Sciatic nerve (tissue), 2 donors: ENCODE data around the gene COL20A1. TPM values are rescaled to one million over a fixed set of nuclear protein-coding genes. Genes with fewer than 3 reads are reported as not detected.

Source experiments
- ATAC-seq: fragments of 200-7000 bp; cut with Tn5 transposase; one replicate; pipeline ENCODE4 v1.9.1; 2020; ENCODE audit warnings: mild to moderate bottlenecking, moderate library complexity
- DNase-seq: peaks from one replicate; pipeline ENCODE4 v3.0.0-alpha.2; 2020; ENCODE audit warnings: low spot score
- intact Hi-C: fragments of 100-400 bp; cut with DNase I; formaldehyde crosslinking; loops from one replicate; pipeline ENCODE4 v1.14.2; 2022
- total RNA-seq: library from RNA; stranded (reverse); fragmentation: NEBNext Ultra II Directional; extraction: Animal tissue kit (Norgen Biotek cat#: 25700); gene quantifications from one replicate; pipeline ENCODE4 v1.2.1, GENCODE V29; 2021
- donor health status: DM: no; HTN: no; CAD: no.
- donor health status: DM: no; HTN: no; CAD: no.

COL20A1 gene
- total RNA-seq, 1 donor from 2014 or later = 0.22 TPM

DNA sequence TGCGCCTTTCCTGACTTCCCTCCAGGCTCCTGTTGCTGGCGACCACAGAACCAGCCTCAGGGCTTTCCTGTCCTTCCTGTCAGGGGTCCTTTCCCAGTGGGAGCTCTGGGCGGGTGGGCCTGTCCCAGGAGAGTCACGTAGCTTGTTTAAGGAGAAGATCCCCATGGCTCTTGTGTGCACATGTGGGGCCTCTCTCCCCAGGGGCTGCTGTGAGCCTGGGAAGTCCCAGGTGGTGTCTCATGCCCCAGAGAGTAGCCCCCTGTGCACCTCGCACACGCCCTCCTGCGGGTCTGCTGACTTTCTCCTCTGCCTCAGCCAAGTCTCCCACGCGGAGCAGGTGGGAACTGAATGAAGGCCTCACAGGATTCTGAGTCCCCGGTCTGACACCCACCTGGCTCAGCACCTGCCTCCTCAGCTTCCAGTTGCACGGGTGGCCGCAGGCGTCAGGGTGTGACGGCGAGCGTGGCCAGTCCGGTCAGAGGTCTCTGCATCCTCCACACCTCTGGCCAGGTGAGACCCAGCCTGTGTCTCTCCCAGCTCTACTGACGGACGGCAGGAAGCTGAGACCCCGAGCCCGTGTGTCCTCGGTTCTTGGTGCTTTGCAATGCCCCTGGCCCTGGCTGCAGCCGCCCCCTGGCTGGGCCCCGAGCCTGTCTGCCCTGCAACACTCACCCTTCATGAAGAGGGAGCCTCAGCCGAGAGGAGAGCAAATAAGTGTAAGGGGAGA lies 33.1 kb upstream of the COL20A1 start:
- intact Hi-C loops = no loop called here
- DNase-seq (no peak), ATAC-seq (no peak)

DNA sequence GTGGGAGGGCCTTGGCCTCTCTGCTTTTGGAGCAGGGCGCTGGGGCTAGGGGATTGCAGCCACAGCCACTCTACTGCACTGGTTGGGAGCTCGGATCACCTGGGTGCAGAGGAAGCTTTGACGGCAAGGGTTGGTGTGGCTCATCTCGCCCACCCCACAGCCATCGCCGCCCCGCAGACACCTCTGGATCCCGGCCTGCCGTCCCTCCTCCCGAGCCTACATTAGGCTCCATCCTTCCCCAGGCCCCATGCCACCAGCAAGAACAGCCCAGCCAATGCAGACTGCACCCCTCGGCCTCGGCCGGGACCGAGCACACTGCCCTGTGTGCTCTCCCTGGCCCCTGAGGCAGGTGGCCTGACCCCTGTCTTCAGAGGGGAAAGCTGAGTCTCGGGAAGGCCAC lies 32.5 kb upstream of the COL20A1 start:
- DNase-seq (no peak), ATAC-seq (no peak)
- intact Hi-C loops = no loop called here

DNA sequence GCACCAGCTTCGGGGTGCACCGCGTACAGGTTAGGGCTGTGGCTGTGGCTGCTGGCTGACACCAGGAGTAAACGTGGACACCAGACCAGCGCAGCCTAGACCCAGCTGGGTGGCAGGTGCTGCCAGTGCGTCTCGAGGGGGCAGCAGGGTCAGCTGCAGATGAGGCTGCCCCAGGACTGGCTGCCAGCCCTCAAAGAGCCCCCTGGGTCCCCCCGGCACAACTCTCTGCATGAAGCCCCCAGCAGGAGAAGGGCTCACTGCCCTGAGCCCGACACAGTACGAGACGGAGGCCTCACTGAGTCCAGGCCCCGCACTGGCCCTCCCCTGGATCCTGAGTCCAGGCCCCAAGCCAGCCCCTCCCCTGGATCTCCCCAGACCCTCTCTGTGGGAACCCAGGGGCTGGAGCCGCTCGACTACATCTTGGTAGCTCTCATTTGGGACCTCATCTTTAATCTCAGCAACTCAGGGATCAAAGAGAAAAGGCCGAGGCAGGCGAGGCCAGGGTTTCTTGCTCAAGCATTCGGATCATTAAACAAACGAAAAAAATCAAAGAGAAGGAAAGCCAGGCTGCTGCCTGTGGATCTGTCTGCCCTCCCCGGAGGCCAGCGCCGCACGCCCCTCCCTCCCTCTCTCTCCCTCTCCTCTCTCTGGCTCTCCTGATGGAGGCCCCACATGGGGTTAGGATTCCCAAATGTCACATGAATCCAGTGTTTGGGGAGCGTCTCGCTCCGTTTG lies 31.8 kb upstream of the COL20A1 start:
- ATAC-seq = no peak

DNA sequence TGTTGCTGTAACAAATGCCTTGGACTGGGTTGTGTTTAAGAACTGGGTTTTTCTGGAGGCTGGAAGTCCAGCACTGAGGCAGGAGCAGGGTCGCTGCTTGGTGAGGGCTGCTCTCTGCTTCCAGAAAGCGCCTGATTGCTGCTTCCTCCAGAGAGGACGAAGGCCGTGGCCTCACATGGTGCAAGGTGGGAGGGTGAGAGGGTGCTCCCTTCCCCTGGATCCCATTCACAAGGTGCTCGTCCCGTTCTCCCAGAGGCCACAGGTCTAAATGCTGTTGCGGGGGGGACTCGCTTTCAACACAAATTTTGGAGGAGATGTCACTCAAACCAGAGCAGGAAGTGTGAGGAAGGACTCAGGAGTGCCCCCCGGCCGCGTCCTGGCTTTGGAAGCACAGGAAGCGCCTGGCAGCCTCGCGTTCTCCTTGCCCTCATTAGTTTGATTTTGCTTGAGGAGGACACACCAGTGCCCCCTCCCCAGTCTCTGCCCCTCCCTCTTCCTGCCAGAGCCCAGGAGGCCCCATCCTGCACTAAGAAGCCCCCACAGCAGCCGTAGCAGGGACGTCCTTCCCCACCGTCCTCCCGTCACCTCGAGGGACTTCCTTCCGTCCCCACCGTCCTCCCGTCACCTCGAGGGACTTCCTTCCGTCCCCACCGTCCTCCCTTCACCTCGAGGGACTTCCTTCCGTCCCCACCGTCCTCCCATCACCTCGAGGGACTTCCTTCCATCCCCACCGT lies 31.0 kb upstream of the COL20A1 start:
- intact Hi-C loops = no loop called here
- ATAC-seq = no peak
- no peak for DNase-seq

More for the DNA sequence above, 31.8 kb upstream of the COL20A1 start:
- intact Hi-C loops = no loop called here
- no peak for DNase-seq

DNA sequence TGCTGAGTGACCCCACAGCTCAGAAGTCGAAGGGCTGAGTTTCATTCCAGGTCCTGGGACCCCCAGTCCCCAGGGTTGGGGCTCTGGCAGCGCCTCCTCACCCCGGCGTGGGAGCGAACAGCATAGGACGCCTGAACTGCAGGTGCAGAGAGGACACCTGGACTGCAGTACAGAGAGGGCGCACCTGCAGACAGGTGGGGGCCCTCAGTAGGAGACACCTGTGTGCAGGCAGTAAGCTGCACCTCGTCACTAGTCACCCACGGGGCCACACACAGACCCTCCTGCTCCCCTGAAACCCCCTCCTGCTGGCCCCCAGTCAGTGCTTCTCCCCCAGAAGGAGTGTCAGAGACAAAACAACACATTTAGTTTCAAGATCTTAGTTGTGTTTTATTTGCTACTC lies 30.1 kb upstream of the COL20A1 start:
- ATAC-seq (no peak), DNase-seq (no peak)
- intact Hi-C loops = no loop called here

DNA sequence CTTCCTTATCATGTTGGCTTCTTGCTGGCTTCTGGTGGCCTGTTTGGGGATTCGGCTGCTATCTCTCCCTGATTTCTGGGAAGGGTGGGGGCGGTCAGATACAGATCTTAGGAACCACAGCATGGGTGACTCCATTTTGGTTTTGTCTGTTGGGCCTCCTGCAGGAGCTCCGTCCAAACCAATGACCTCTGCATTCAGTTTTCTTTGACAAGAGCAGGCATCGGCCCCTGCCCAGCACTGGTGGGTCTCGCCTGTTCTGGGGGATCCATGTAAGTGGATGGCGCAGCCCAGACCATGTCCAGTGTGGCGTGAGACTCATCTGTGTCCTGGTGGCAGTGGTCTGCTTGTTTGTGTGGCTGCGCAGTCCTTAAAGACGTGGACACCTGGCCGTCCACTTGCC lies 29.0 kb upstream of the COL20A1 start:
- intact Hi-C loops = no loop called here
- ATAC-seq (no peak), DNase-seq (no peak)

DNA sequence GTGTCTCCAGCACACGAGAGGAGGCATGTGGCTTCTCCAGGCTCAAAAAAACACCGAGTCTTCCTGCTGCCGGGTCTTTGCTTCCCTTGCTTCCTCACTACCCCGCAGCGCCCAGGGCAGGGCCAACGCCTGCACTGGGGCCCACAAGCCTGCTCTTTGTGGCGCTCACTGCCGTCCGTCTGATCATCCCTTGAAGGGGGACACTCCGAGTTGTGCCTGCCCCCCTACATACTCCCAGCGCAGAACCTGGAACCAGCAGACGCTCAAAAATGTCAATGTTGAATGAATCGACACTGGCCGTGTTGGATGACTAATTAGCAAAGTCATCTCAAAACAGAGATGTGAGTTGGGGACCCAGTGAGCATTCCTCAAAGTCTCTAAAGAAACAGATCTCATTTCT lies 28.5 kb upstream of the COL20A1 start:
- ATAC-seq (no peak), DNase-seq (no peak)
- intact Hi-C loops = no loop called here

DNA sequence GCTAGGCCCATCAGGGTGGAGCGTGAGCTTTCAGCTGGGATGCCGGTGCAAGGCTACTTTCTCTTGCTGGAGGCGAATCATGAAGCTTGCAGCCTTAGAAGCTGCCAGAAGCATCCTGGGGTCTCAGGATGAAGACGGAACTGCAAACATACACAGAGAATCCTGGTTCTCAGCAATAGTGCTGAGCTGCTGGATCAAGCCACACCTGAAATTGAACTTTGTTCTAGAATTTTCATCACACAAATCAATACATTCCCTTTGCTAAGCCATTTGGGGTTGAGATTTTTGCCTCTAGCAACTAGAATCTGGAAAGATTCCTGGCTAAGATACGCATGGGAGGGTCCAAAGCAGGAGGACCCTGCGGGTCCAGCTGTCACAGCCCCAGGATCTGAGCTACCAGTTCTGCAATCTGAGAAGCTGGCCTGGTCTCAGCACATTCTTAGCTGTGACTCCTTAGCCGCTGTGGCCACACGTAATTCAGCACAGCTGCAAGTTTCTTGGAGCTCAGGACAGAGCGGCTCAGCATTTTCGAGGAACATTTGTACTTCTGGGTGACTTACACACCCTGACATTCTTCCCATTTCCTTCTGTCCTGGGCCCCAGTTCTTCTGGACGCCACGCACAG lies 27.0 kb upstream of the COL20A1 start:
- DNase-seq (no peak), ATAC-seq (no peak)
- intact Hi-C loops = no loop called here

DNA sequence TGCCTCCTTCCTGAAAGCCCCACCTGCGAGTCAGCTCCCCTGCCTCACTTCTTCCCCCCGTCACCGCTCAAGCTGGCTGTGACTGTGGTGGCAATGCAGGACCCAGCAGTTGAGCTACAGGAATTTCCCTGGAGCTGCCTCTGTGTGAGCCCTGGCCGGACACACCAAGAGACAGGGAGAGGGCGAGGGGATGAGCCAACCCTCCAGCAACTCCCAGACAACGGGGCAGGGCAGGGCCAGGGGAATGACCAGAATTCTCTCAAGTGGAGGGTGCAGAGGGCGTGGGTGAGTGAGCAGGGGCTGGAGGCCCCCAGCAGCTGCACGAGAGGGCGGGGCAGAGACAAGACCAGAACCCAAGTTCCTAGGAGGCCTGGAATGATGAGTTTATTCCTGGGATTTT lies 25.3 kb upstream of the COL20A1 start:
- DNase-seq (no peak), ATAC-seq (no peak)
- intact Hi-C loops = no loop called here

DNA sequence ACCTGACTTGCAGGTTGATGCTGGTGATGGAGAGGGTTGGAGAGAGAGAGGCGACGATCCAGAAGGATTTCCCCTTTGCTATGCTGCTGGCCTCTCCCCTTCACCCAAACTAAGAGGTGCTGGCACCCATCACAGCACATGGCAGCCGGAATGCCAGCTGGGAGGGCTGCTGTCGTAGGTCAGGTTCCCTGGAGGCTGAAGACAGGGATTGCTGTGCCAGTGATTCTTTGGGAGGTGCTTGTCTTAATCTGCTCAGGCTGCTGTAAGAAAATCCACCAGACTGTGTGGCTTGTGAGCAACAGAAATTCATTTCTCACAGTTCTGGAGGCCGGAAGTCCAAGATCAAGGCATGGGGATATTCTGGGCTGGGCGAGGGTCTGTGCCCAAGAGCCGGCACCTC lies 24.7 kb upstream of the COL20A1 start:
- DNase-seq (no peak), ATAC-seq (no peak)
- intact Hi-C loops = no loop called here

DNA sequence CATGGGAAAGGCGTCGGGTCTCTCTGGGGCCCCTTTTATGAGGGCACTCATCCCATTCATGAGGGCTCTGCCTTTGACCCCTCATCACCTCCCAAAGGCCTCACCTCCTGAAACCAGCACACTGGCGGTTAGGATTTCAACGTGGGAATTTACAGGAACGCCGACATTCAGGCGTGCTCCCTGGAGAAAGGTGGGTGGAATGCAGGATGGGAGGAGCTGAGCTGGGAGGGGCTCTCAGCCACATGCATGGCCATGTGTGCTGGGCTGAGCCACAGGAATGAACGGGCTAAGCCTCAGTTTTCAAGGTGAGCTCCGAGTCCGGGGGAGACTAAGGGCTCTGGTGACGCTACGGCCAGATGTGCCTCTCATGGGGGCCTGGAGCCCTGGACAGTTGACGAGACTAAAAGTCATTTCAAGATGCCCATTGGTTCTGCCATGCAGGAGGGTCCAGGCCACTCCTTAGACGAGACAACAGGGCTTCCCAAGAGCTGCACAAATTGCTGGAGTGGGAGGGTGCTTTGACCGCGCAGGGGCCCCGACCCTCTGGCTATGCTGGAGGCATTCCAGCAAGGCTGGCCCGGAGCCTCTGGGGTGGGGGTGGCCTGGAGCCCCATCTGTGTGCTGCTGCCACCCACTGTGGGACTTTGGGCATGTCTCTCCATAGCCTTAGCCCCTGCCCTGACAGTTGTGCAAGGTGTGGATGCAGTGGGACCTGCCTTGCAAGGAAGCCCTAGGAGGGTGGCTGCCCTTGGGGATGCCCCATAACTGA lies 24.1 kb upstream of the COL20A1 start:
- DNase-seq = no peak
- intact Hi-C loops = no loop called here
- ATAC-seq = peak; percentile 39

DNA sequence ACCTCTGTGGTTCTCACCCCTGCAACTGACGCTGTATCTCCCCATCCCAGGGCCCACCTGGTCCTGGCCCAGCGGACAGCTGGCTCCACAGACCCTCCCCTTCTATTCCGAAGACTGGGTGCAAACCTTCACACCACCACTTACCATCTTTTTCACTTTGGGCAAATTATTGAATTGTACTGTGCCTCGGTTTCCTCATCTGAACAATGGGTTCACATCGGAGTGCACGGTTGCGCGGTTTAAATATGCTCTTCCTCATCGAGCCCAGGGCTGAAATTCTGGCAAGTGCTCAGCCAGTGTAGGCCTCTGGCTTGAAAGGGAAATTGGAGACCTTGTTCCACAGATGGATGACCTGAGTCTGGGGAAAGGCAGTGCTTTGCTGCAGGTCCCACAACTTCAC lies 23.3 kb upstream of the COL20A1 start:
- DNase-seq = no peak
- intact Hi-C loops = no loop called here
- ATAC-seq = no peak

DNA sequence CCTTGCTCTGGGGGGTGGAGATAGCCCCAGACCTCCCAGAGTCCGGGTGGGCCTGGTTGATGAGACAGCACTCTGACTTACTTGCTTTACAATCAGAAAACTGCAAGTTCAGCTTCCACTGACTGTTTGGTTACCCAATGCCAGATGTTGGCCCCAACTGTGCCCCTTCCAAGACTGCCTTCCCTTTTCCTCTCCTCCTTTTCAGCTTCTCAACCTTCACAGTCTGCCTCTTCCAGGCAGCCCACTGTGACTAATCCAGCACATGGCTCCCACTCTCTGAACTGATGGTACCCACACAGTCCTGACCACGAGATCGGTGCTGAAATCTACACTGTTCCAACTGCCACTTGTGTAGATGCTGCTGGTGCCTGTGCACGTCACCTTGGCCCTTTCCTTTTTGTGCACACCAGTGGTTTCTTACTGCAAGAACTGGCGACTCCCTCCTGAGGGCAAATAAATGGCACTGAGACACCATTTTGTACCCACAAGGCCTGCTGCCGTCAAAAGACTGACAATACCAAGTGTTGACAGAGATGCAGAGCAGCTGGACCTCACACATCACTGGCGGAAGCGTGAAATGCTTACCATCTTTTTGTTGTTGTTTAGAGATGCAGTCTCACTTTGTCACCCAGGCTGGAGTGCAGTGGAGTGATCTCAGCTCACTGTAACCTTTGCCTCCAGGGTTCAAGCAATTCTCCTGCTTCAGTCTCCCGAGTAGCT lies 22.2 kb upstream of the COL20A1 start:
- DNase-seq = no peak

DNA sequence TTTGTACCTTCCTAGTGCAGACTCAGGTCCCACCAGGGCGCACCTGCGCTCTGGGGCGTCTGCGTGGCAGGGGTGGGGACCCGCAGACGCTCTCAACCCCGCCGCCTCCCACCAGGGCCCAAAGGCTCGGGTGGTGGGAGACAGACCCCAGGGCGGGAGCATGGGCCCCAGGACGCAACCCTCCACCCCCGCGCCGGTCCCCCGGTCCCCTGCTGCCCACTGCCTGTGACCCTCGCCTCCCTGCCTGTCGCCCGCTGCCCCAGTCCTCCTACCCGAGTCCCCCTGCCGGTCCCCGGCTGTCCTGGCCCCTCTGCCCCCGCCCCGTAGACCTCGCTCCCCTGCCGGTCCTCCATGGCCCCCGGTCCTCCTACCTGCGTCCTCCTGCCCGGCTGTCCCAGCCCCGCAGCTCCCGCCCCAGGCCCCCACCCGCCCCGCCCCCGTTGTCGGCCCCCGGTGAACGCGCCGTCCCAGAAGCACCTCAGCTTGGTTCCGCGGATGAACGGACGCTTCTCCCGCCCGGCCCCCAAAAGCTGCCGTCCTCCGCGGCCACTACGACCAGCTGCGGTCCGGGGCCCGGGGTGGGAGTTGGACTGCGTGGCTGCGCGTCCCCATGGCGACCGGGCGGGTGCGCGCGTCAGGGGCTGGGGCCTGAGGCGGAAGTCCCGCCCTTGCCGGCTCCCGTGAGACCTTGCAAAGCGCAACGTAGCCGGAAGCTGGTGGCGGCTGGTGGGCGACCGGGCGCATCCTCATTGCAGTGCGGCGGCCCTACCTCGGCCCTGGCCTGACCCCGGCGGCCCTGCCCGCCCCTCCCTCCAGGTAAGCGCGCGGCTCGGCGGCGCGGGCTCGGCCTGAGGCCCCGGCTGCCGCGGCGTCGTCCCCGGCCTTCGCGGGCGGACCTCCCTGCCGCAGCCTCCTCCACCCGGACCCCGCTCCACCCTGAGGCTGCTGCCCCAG lies 20.6 kb upstream of the COL20A1 start, which contains the start of gene ARFGAP1:
TSS of gene ARFGAP1 (plus strand) at position 709 of the 954 bp plus-strand sequence. CDS start 2,768 bp downstream, outside the sequence.
- ATAC-seq (peak; percentile 97), DNase-seq (peak; percentile 96)

More for the DNA sequence above, 22.2 kb upstream of the COL20A1 start:
- intact Hi-C loops = no loop called here
- no peak for ATAC-seq

DNA sequence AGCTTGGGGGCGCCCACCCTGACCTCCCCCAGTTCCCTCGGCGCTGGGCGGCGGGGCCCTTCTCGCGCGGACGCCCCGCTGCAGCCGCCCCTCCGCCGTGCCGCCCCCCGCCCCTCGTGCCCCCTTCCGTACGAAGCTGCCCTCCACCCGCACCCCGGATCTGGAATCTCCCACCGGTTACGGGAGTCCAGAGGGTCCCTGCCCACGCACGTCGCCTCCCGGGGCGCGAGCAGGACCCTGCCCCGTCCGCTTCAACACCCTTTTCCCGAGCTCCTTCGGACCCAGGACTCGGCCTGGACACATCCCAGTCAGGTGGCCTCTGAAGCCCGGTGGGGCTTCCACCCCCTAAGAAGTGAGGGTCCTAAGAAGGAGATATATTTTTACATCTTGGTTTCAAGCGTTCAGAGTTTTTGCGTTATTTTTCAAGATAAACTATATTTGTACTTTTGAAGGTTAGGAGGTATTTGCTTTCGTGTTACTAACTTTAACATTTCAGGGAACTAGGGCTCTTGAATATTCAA lies 19.9 kb upstream of the COL20A1 start:
- intact Hi-C loops = no loop called here
- ATAC-seq = no peak
- DNase-seq = no peak

More for the DNA sequence above, 20.6 kb upstream of the COL20A1 start, which contains the start of gene ARFGAP1:
- intact Hi-C loops = no loop called here

DNA sequence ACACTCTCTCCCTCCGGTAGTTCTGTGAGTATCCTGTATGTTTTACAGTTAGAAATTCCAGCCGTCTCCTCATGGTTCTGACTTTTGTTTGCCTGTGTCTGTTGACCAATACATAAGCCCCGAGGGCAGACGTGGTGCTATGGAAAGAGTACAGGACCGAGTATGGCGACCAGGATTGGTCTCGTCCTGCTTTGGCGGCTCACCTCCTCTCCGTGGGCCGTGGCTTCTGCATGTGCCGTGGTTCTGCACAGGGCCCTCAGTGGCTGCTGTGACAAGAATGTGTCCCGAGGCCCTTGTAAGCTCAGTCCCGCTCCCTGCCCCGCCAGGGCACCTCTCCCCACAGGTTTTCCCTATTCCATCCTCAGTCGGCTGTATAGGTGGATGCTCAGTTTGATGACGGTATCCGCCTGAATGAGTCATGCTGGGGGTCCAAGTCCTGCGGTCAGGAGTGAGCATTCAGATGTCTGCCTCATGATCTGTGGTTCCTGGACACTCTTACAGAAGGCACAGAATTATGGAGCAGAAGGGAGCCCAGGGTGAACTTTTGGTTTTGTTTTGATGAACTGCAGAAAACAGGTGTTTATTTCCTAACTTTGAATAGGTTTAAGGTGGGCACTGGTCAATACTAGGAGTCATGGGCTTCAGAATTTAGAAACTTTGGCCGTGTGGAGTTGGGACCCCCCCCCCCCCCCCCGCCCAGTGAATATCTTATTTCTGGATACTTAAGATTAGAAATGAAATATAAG lies 19.2 kb upstream of the COL20A1 start:
- DNase-seq (no peak), ATAC-seq (no peak)
- intact Hi-C loops = no loop called here
